Embryonic facial prominence (tissue), 1 donor: Measurements from ENCODE around the gene STARD3.

ENCODE experiments used
- DNase-seq: peaks from one replicate; pipeline ENCODE4 v3.0.0-alpha.2; 2016; ENCODE audit errors: extremely low spot score

The STARD3 gene

DNA sequence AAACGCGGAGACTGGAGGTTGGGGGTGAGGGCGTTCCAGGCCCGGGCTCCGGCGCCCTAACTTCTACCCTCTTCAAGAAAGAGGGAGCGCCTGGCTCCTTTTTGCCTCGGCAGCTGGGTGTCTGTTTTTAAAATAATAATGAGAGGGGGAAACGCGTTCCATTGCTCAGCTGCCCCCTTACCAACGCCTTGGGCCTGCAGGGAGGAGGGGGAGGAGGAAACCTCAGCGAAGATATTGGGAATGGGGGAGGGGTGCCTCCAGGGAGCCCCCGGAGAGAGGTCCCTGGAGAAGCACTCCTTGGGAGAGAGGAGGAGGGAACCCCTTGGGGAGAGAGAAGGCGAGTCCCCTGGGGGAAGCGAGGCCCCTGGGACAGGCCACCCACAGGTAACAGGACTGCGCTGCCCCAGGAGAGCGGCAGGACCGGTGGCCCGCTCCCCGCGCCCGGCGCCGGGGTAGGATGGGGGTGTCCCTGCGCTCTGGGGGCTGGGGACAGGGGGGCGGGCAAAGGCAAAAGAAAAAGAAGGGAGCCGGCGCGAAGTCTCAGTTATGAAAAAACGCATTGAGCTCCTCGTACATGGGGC lies 31.9 kb upstream of the STARD3 start:
- DNase-seq: no peak

- no peak for DNase-seq
Measured at GRCh38 chr17:39605492-39606433, 31.2 kb upstream of the STARD3 start.

- DNase-seq: no peak
Measured at GRCh38 chr17:39606434-39607056, 30.4 kb upstream of the STARD3 start.

- no peak for DNase-seq
Measured at GRCh38 chr17:39607057-39607850, 29.7 kb upstream of the STARD3 start.

DNA sequence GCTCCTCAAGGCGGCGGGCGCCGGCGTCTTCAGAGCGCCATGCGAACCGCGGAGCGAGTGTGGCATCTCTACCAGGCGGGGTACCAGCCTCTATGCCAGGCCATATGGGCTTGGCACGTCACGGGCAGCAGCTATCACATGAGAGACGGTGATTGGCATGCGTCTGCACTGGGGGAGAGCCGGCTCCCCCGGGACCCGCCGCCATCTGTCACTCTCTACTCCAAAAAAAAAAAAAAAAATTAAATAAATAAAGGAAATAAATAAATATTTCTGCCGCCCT lies 29.2 kb upstream of the STARD3 start, which contains the start of gene NEUROD2:
NEUROD2 (minus strand) TSS at position 70 of the 280 bp plus-strand sequence. CDS start 1,321 bp downstream, outside the sequence.
- no peak for DNase-seq

DNA sequence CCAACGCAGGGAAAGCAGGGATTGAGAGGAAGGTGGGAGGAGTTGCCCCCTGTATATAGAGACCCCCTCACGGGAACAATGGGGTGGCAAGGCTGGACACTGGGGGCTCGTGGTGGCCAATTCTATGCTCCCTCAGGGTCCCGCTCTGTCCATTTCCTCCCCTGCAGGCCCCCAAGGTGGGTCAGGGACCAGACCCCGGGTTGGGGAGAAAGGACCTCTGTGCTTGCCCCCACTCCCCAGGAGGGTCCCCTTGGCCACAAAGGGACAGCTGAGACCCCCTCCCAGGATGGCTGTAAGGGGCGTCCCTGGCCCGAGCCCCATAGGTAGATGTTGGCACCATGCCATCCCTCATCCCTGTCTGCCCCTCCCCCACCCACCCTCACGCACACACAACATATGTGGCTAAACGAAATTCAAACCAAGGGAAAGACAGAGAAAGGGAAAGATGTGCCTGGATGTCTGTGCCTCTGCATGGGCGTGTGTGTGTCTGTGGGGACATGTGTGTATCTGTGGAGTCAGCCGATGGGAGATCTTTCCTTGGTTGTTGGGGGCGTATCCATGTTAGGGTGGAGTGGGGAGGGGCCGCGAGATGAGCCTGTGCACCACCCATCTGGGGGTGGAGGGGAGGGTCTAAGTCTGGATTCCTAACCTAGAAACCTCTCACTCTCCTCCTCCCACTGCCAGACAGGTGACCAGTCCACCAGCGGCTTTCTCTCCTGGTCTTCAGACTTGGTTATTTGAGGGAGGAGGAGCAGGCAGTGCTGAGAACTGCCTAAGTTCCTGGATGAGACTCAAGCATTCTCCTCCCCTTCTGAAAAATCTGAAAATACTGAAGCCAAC lies 28.6 kb upstream of the STARD3 start:
- DNase-seq: no peak

GRCh38 chr17:39609416-39610025 lies 27.4 kb upstream of the STARD3 start:
- DNase-seq: no peak

DNA sequence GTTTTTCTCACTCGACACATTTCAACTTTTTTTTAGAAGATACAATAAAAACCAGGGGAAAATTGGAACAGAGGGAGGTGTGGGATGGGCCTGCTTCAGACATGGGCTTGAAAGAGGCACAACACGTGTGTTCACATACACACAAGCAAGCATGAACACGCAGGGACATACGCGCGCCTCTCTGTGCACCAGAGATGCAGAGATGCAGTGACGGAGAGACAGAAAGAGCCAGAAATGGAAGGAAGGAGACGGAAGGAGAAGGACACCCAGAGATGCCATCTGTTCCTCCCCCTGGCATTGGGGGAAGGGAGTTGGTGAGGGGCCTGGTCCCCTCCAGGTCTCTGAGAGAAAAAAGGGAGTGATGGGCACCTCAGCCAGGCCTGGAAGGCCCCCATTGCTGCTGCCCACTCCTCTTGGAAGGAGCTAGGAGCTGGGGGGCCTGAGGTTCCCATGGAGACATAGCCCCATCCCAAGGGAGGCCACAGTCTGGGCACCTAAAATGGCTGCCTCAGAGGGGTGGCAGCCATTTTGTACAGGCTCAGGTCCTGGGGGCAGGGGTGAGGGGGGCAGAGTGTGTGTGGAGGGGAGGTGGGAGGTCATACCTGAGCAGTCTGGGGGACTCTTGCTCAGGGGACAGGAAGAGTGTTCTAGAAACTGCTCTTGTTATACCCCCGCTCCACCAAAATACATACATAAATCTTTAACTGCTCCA lies 25.4 kb upstream of the STARD3 start:
- DNase-seq: no peak

GRCh38 chr17:39612291-39612894 lies 24.6 kb upstream of the STARD3 start:
- DNase-seq: no peak

DNA sequence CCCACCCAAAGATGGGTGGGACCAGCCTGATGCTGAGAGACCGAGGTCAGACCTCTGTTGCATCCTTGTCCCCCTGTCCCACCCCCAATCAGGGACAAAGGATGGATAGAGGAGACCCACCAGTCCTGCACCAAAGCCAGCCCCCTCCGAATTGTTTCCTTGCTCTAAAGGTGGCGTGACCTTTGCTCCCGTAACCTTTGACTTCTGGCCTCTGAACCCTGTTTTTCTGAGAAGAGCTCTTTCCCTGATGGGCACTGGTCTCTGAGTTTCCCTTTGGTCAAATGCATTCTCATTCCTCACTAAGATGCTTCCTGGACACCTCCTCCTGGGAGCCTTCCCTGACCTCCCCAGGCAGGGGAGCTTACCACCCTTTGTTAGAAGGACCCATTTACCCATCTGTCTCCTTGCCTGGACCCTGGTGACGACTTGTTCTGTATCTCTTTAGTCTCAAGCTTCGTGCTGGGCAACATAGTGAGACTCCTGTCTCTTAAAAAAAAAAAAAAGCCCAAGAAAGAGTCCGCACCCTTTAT lies 23.9 kb upstream of the STARD3 start:
- no peak for DNase-seq

- DNase-seq: no peak
Measured at GRCh38 chr17:39614545-39615157, 22.3 kb upstream of the STARD3 start.

GRCh38 chr17:39615434-39615833 lies 21.5 kb upstream of the STARD3 start:
- DNase-seq: no peak

DNA sequence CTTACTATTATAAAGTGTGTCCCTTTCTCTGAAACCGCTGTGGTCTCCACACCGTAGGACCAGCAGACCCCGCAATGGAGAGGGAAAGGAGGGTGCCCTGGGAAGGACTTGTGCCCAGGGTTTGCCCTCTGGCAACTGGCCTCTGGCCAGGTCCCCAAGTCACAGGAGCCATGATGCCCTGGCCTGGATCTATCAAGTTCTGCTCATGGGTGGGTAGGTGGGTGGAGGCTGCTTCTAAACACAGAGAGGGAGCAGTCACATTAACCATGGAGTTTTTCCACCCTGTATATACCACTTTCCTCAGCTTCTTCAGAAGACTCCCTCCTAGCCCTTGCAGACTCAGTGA lies 19.9 kb upstream of the STARD3 start:
- DNase-seq: no peak

DNA sequence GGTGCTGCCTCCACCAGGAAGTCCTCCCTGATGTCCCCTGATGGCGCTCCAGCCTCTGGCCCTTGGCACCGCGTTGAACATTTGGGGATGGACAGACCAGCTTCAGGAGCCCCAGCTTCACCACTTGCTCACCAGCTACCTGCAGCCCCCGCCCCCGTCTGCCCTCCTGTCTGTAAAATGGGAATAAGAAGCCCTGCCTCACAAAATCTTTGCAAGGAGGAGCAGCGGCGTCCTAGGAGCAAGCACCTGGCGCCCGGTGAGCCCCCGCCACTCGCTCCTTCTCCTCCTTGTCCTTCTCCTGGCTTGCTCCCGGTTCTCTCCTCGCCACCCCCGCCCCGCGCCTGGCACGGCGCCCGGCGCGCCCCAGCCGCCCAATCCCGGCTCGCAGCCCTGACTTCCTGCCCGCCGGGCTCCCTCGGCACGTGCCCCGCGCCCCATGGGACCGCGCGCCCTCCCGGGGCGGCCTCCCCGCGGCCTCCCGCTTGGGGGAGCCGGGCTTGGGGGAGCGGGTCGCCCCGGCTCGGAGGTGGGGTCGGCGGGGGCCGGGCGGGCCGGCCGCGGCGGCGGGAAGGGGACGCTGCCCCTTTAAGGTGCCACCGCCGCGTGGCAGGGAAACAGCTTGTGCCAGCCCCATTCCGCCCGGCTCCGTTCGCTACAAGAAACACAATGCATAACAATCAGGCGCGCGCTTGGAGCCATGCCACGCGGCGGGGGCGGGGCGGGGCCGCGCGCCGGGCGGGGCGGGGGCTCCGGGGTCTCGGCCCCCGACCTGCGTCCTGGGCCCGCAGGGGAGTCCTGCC lies 19.3 kb upstream of the STARD3 start:
- DNase-seq: no peak

- no peak for DNase-seq
Measured at GRCh38 chr17:39618246-39618913, 18.6 kb upstream of the STARD3 start.

DNA sequence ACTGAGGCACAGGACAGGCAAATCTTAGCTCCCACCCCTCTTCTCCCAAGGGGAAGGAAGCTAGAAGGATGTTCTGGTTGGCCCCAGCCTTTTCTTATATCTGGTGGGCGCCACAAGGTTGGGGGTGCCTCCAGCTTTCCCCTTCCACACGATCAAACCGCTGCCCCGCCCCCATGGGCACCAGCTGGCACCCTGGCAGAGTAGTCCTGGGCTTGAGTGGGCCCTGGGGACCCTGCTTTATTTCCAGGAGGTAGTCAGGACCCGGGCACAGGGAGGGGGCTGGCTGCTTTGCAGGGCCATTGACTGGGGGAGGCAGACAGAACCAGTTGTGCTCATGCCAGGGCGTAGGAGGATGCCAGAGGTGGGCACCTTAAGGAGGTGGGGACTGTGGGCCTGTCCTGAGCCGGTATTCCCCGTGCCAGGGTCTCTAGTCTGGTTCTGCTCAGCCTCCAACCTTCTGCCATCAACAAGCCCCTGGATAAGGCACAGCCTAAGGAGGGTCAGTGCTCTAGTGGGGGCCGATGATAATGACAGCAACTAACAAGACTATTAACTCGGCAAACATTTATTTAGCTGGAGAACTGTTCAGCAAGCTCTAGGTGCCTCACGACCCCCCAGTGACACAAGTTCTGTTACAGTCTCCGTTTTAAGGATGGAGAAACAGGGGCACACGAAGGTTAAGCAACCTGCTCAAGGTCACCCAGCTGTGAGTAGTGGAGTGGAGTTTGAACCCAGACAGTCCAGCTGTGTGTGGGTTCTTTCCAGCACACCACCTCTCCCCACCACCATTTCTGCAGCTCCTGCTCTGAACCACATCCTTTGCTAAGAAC lies 17.8 kb upstream of the STARD3 start:
- DNase-seq: no peak

- no peak for DNase-seq
Measured at GRCh38 chr17:39619786-39620101, 17.2 kb upstream of the STARD3 start.
